T-cell (primary cell): Measurements from ENCODE around the gene CTNNBIP1. TPM values are rescaled to one million over a fixed set of nuclear protein-coding genes. Genes with fewer than 3 reads are reported as not detected.

Experiments used
- ATAC-seq, 4 experiments: fragments of 200-7000 bp in 3 of 4; fragments of 150-1000 bp in 1 of 4; cut with Tn5 transposase; replicated peaks in 1 of 4; 1 replicate in 3 of 4; 2 replicates in 1 of 4; pipeline ENCODE4 v1.10.0; 2021; ENCODE audit warnings: moderate library complexity in 3 of 4, mild to moderate bottlenecking in 2 of 4, moderate number of reproducible peaks in 1 of 4
- CTCF ChIA-PET, 2 donors: fragments of 300-600 bp; sonication (Branson Sonifier 250); formaldehyde crosslinking; loops; one replicate each; lab custom pipeline; 2022; ENCODE audit warnings: antibody characterized with exemption in 2 of 2; lab: Charles Lee
- POLR2A ChIA-PET, 2 donors: fragments of 300-600 bp; sonication (Branson Sonifier 250); formaldehyde crosslinking; loops; one replicate each; lab custom pipeline; 2022; ENCODE audit warnings: antibody characterized with exemption in 2 of 2; lab: Charles Lee
- DNase-seq, 35 experiments: peaks; one replicate each; pipeline versions ENCODE4 v3.0.0 to v3.0.0-alpha.2; 2013 to 2023
- H3K27ac ChIP-seq: one replicate; pipeline ENCODE4 v1.5.1; 2013; ENCODE audit warnings: low read length
- H3K27me3 ChIP-seq, 2 experiments: replicated peaks in 1 of 2; 1 replicate in 1 of 2; 2 replicates in 1 of 2; pipeline versions ENCODE4 v1.6.1 to v1.7.0; 2013; ENCODE audit warnings: low read length in 1 of 2, mixed read lengths in 1 of 2; ENCODE audit not compliant: control insufficient read depth in 2 of 2, insufficient read depth in 2 of 2; ENCODE audit errors: extremely low read depth in 1 of 2
- H3K36me3 ChIP-seq, 2 donors: 1 replicate in 1 of 2; 2 replicates in 1 of 2; pipeline versions ENCODE4 v1.6.1 to v1.7.0; 2013; ENCODE audit warnings: low read length in 1 of 2; ENCODE audit not compliant: control insufficient read depth in 2 of 2, insufficient read depth in 1 of 2; ENCODE audit errors: extremely low read depth in 1 of 2
- H3K4me1 ChIP-seq, 2 experiments: 1 replicate in 1 of 2; 2 replicates in 1 of 2; pipeline versions ENCODE4 v1.6.1 to v1.7.0; 2013; ENCODE audit warnings: low read length in 2 of 2, mixed read lengths in 1 of 2; ENCODE audit not compliant: insufficient read depth in 2 of 2, control insufficient read depth in 1 of 2; ENCODE audit errors: extremely low read depth in 1 of 2
- H3K4me3 ChIP-seq, 2 donors: 1 replicate in 1 of 2; 2 replicates in 1 of 2; pipeline versions ENCODE4 v1.5.1 to v1.7.0; 2013; ENCODE audit warnings: mild to moderate bottlenecking in 2 of 2, low read length in 1 of 2, moderate library complexity in 1 of 2; ENCODE audit not compliant: control insufficient read depth in 1 of 2; ENCODE audit errors: extremely low read depth in 1 of 2
- H3K9me3 ChIP-seq: 2 replicates; pipeline ENCODE4 v1.7.0; 2013
- H3K27ac Mint-ChIP-seq, 2 donors: one replicate each; pipeline ENCODE4 v1.8.0; 2020 to 2021; ENCODE audit warnings: mild to moderate bottlenecking in 2 of 2, mixed read lengths in 2 of 2
- H3K27me3 Mint-ChIP-seq, 2 donors: one replicate each; pipeline ENCODE4 v1.8.0; 2021 to 2022; ENCODE audit warnings: mixed read lengths in 2 of 2
- H3K36me3 Mint-ChIP-seq: one replicate; pipeline ENCODE4 v1.8.0; 2021; ENCODE audit warnings: mixed read lengths
- H3K4me1 Mint-ChIP-seq, 3 donors: one replicate each; pipeline ENCODE4 v1.8.0; 2020 to 2022; ENCODE audit warnings: mixed read lengths in 3 of 3, mild to moderate bottlenecking in 1 of 3
- H3K4me3 Mint-ChIP-seq, 3 donors: one replicate each; pipeline ENCODE4 v1.8.0; 2020 to 2022; ENCODE audit warnings: mild to moderate bottlenecking in 3 of 3, mixed read lengths in 3 of 3, moderate library complexity in 3 of 3
- H3K9me3 Mint-ChIP-seq, 3 donors: one replicate each; pipeline ENCODE4 v1.8.0; 2020 to 2022; ENCODE audit warnings: mixed read lengths in 3 of 3
- WGBS: methylation state at CpG from one replicate; pipeline ENCODE4 v1.1.5; 2013; ENCODE audit warnings: missing lambda C conversion rate; ENCODE audit not compliant: insufficient coverage; 5-methylcytosine and 5-hydroxymethylcytosine counted together
- total RNA-seq, 35 experiments: library from RNA in 6 of 35; stranded (reverse) in 6 of 35; fragments of 120-200 nt in 1 of 35; gene quantifications; one replicate each; pipeline versions ENCODE4 v1.2.1 to v1.2.4 and lab custom pipeline; 2013 to 2026

Gene CTNNBIP1
- total RNA-seq, 5 donors from 2014 or later (not counting 1 experiment from before 2014, with no cell fraction given) = 9.1 to 11.1 (median 9.6) TPM

GRCh38 chr1:9867408-9868243 is 42.4 kb downstream of the CTNNBIP1 start:
- WGBS = 32% methylated on average over 10 of the region's 15 CpGs
- no peaks in the 10 kb centered on the region for H3K9me3 ChIP-seq
- ATAC-seq = peak; percentile 95 to 99 (median 98)
- H3K4me3 ChIP-seq = no peak overlapping the region
- Mint-ChIP-seq H3K4me1 (peaks cover 2 to 9% (median 4%) of the 10 kb centered on the region in 3 donors), H3K27ac (no peak overlapping the region), H3K9me3 (no peaks in the 10 kb centered on the region), H3K4me3 (no peak overlapping the region), H3K36me3 (no peaks in the 10 kb centered on the region), H3K27me3 (no peaks in the 10 kb centered on the region)
- POLR2A ChIA-PET = no interaction called here
- H3K27ac ChIP-seq = no peak overlapping the region
- H3K36me3 ChIP-seq = peaks cover 5 to 10% of the 10 kb centered on the region in 2 donors
- H3K4me1 ChIP-seq = peaks cover 0 to 7% of the 10 kb centered on the region in 2 experiments
- CTCF ChIA-PET = interaction anchor here (0.7 to 3.3 kb wide), 11 partner anchors 45 to 252 kb away, joined by 3 to 29 read pairs (median 4); no protein-coding TSS in a partner anchor
- DNase-seq = peak; percentile 63 to 93 (median 84)
- no peaks in the 10 kb centered on the region for H3K27me3 ChIP-seq

GRCh38 chr1:9866836-9867235 is 43.2 kb downstream of the CTNNBIP1 start:
- Histone ChIP-seq H3K4me1 (peaks cover 0 to 7% of the 10 kb centered on the region in 2 experiments), H3K9me3 (no peaks in the 10 kb centered on the region), H3K36me3 (peaks cover 5 to 10% of the 10 kb centered on the region in 2 donors), H3K4me3 (no peak overlapping the region), H3K27me3 (no peaks in the 10 kb centered on the region), H3K27ac (no peak overlapping the region)
- ChIA-PET CTCF (interaction anchor here (0.7 to 3.3 kb wide), 2 partner anchors 79 to 82 kb away, joined by 3 to 22 read pairs; no protein-coding TSS in a partner anchor), POLR2A (no interaction called here)
- DNase-seq (no peak), ATAC-seq (no peak)
- H3K4me3 Mint-ChIP-seq = no peak overlapping the region
- H3K27ac Mint-ChIP-seq = no peak overlapping the region
- no peaks in the 10 kb centered on the region for H3K9me3 Mint-ChIP-seq
- WGBS = 85% methylated on average over 6 of the region's 6 CpGs
- no peaks in the 10 kb centered on the region for H3K36me3 Mint-ChIP-seq
- no peaks in the 10 kb centered on the region for H3K27me3 Mint-ChIP-seq
- peaks cover 2 to 9% (median 4%) of the 10 kb centered on the region in 3 donors for H3K4me1 Mint-ChIP-seq

GRCh38 chr1:9865724-9866123 is 44.3 kb downstream of the CTNNBIP1 start:
- POLR2A ChIA-PET = no interaction called here
- DNase-seq = no peak
- no peak overlapping the region for H3K27ac ChIP-seq
- Mint-ChIP-seq H3K27ac (no peak overlapping the region), H3K9me3 (no peaks in the 10 kb centered on the region), H3K27me3 (no peaks in the 10 kb centered on the region), H3K4me3 (no peak overlapping the region), H3K4me1 (peaks cover 2 to 9% (median 4%) of the 10 kb centered on the region in 3 donors), H3K36me3 (no peaks in the 10 kb centered on the region)
- peaks cover 5 to 10% of the 10 kb centered on the region in 2 donors for H3K36me3 ChIP-seq
- CTCF ChIA-PET = interaction anchor here (0.7 to 1.6 kb wide), 3 partner anchors 61 to 194 kb away, joined by 4 to 7 read pairs (median 5); no protein-coding TSS in a partner anchor
- 94% methylated on average over 2 of the region's 2 CpGs for WGBS
- peaks cover 0 to 7% of the 10 kb centered on the region in 2 experiments for H3K4me1 ChIP-seq
- no peaks in the 10 kb centered on the region for H3K27me3 ChIP-seq
- H3K9me3 ChIP-seq = no peaks in the 10 kb centered on the region
- H3K4me3 ChIP-seq = no peak overlapping the region
- ATAC-seq = no peak

- H3K36me3 ChIP-seq = peaks cover 0 to 3% of the 10 kb centered on the region in 2 donors
- H3K9me3 ChIP-seq = no peaks in the 10 kb centered on the region
- no peak for DNase-seq
- Mint-ChIP-seq H3K4me3 (no peak overlapping the region), H3K36me3 (peaks cover 3% of the 10 kb centered on the region), H3K27ac (no peak overlapping the region), H3K4me1 (peaks cover 2 to 9% (median 4%) of the 10 kb centered on the region in 3 donors), H3K27me3 (no peaks in the 10 kb centered on the region), H3K9me3 (no peaks in the 10 kb centered on the region)
- no peak for ATAC-seq
- ChIA-PET POLR2A (interaction anchor here in 1 of 2 donors (0.5 kb wide), 1 partner anchor 115 kb away, joined by 3 read pairs; no protein-coding TSS in a partner anchor), CTCF (interaction anchor here in 1 of 2 donors (2.3 kb wide), 1 partner anchor 79 kb away, joined by 8 read pairs; no protein-coding TSS in a partner anchor)
- H3K27ac ChIP-seq = no peak overlapping the region
- H3K4me3 ChIP-seq = no peak overlapping the region
- H3K27me3 ChIP-seq = no peaks in the 10 kb centered on the region
- WGBS = 88% methylated on average over 6 of the region's 10 CpGs
- H3K4me1 ChIP-seq = peaks cover 0 to 7% of the 10 kb centered on the region in 2 experiments
These were observed 46.7 kb downstream of the CTNNBIP1 start for GRCh38 chr1:9863371-9863770.

- H3K27ac Mint-ChIP-seq = no peak overlapping the region
- Histone ChIP-seq H3K4me1 (no peaks in the 10 kb centered on the region), H3K9me3 (no peaks in the 10 kb centered on the region), H3K4me3 (no peak overlapping the region), H3K36me3 (peaks cover 0 to 3% of the 10 kb centered on the region in 2 donors), H3K27ac (no peak overlapping the region), H3K27me3 (no peaks in the 10 kb centered on the region)
- no peak overlapping the region for H3K4me3 Mint-ChIP-seq
- H3K27me3 Mint-ChIP-seq = no peaks in the 10 kb centered on the region
- no peak for DNase-seq
- peaks cover 7% of the 10 kb centered on the region for H3K36me3 Mint-ChIP-seq
- ChIA-PET CTCF (interaction anchor here (1.1 to 2.3 kb wide), 3 partner anchors 76 to 97 kb away, joined by 3 to 8 read pairs (median 4); no protein-coding TSS in a partner anchor), POLR2A (interaction anchor here in 1 of 2 donors (0.6 kb wide), 1 partner anchor 763 kb away, joined by 3 read pairs; no protein-coding TSS in a partner anchor)
- 86% methylated on average over 8 of the region's 8 CpGs for WGBS
- no peak for ATAC-seq
- H3K4me1 Mint-ChIP-seq = peaks cover 0 to under 1% (median 0%) of the 10 kb centered on the region in 3 donors
- H3K9me3 Mint-ChIP-seq = no peaks in the 10 kb centered on the region
These were observed 48.7 kb downstream of the CTNNBIP1 start for GRCh38 chr1:9861360-9861759.

- Mint-ChIP-seq H3K36me3 (peaks cover 7% of the 10 kb centered on the region), H3K27ac (no peak overlapping the region), H3K27me3 (no peaks in the 10 kb centered on the region), H3K4me1 (no peaks in the 10 kb centered on the region), H3K9me3 (no peaks in the 10 kb centered on the region), H3K4me3 (no peak overlapping the region)
- ATAC-seq = no peak
- ChIA-PET CTCF (interaction anchor here in 1 of 2 donors (0.6 to 1.2 kb wide), 3 partner anchors 76 to 158 kb away, joined by 3 to 9 read pairs (median 4); no protein-coding TSS in a partner anchor), POLR2A (interaction anchor here in 1 of 2 donors (0.6 kb wide), 2 partner anchors 72 to 763 kb away, joined by 3 to 5 read pairs; no protein-coding TSS in a partner anchor)
- Histone ChIP-seq H3K4me1 (no peaks in the 10 kb centered on the region), H3K27ac (no peak overlapping the region), H3K36me3 (no peaks in the 10 kb centered on the region), H3K4me3 (no peak overlapping the region), H3K27me3 (no peaks in the 10 kb centered on the region), H3K9me3 (no peaks in the 10 kb centered on the region)
- no peak for DNase-seq
- 82% methylated on average over 4 of the region's 5 CpGs for WGBS
These were observed 49.2 kb downstream of the CTNNBIP1 start for GRCh38 chr1:9860887-9861286.
